GM18520 (cell line): ENCODE results near the gene ARRDC1.
"Not testable (repeated sequence)": the region's sequence is repeated elsewhere in the genome, so short reads cannot be mapped to it uniquely, and the experiment has no call there.

Experiments
- ATAC-seq: cut with Tn5 transposase; IDR thresholded peaks from one replicate; pipeline ENCODE4 v1.9.1; 2021; ENCODE audit not compliant: unreplicated experiment

ARRDC1 gene

GRCh38 chr9:137611623-137612609, 6.4 kb downstream of the ARRDC1 start:
- ATAC-seq = no peak

- ATAC-seq = no peak
Observed at GRCh38 chr9:137612741-137613142, 7.3 kb downstream of the ARRDC1 start.

- ATAC-seq = no peak
Observed at GRCh38 chr9:137613259-137613658, 7.8 kb downstream of the ARRDC1 start.

- no peak for ATAC-seq
Observed at GRCh38 chr9:137613738-137614523, 8.4 kb downstream of the ARRDC1 start.

GRCh38 chr9:137614631-137615386, 9.3 kb downstream of the ARRDC1 start:
- ATAC-seq = no peak

GRCh38 chr9:137615387-137615871, 9.9 kb downstream of the ARRDC1 start:
- ATAC-seq = no peak

GRCh38 chr9:137618105-137619067, 12.9 kb downstream of the ARRDC1 start, which contains the start of gene EHMT1:
Gene EHMT1 (plus strand): TSS chr9:137619005. CDS start chr9:137619029, 24 bp downstream.
- ATAC-seq = peak; percentile 73

GRCh38 chr9:137619240-137620047, 14.0 kb downstream of the ARRDC1 start:
- ATAC-seq = peak; percentile 14

GRCh38 chr9:137620048-137620405, 14.5 kb downstream of the ARRDC1 start:
- no peak for ATAC-seq

- no peak for ATAC-seq
Observed at GRCh38 chr9:137620581-137620980, 15.1 kb downstream of the ARRDC1 start.

GRCh38 chr9:137621131-137621757, 15.8 kb downstream of the ARRDC1 start:
- no peak for ATAC-seq

GRCh38 chr9:137622211-137622610, 16.7 kb downstream of the ARRDC1 start:
- not testable (repeated sequence) for ATAC-seq

GRCh38 chr9:137626464-137626863, 21.0 kb downstream of the ARRDC1 start:
- no peak for ATAC-seq

- ATAC-seq = not testable (repeated sequence)
Observed at GRCh38 chr9:137627406-137627805, 21.9 kb downstream of the ARRDC1 start.

GRCh38 chr9:137630126-137630525, 24.6 kb downstream of the ARRDC1 start:
- no peak for ATAC-seq

GRCh38 chr9:137630679-137631078, 25.2 kb downstream of the ARRDC1 start:
- no peak for ATAC-seq

- no peak for ATAC-seq
Observed at GRCh38 chr9:137631345-137632229, 26.1 kb downstream of the ARRDC1 start.
